ENCODE measurements around the gene HNRNPA1L2.
"Not testable (repeated sequence)": the region's sequence is repeated elsewhere in the genome, so short reads cannot be mapped to it uniquely, and the experiment has no call there.

HNRNPA1L2 gene

GRCh38 chr13:52665325-52665724, 23.1 kb downstream of the HNRNPA1L2 start:
- Mint-ChIP-seq H3K27ac (no peak overlapping the region), H3K4me1 (ENCODE audit: low read depth) (no peaks in the 10 kb centered on the region), H3K36me3 (ENCODE audit: low read depth) (peaks cover 79% of the 10 kb centered on the region), H3K4me3 (no peak overlapping the region), H3K9me3 (no peaks in the 10 kb centered on the region), H3K27me3 (no peaks in the 10 kb centered on the region)
- intact Hi-C loops (cut with micrococcal nuclease), result loop anchor here (2.0 to 5.0 kb wide), 2 partner anchors 73 to 142 kb away; partner anchors contain the start of gene CNMD

- no peaks in the 10 kb centered on the region for H3K27me3 Mint-ChIP-seq
- intact Hi-C loops (cut with micrococcal nuclease), result loop anchor here (5.0 kb wide), 1 partner anchor 138 kb away; no protein-coding TSS in a partner anchor
- no peak overlapping the region for H3K27ac Mint-ChIP-seq
- no peak overlapping the region for H3K4me3 Mint-ChIP-seq
- H3K4me1 Mint-ChIP-seq (ENCODE audit: low read depth), result no peaks in the 10 kb centered on the region
- H3K9me3 Mint-ChIP-seq, result no peaks in the 10 kb centered on the region
- peaks cover 57% of the 10 kb centered on the region for H3K36me3 Mint-ChIP-seq (ENCODE audit: low read depth)
Observed at GRCh38 chr13:52669677-52670076, 27.4 kb downstream of the HNRNPA1L2 start.

GRCh38 chr13:52670726-52671125, 28.5 kb downstream of the HNRNPA1L2 start:
- intact Hi-C loops (cut with micrococcal nuclease), result no loop called here
- Mint-ChIP-seq H3K4me3 (no peak overlapping the region), H3K4me1 (ENCODE audit: low read depth) (no peaks in the 10 kb centered on the region), H3K27me3 (no peaks in the 10 kb centered on the region), H3K36me3 (ENCODE audit: low read depth) (peaks cover 58% of the 10 kb centered on the region), H3K9me3 (no peaks in the 10 kb centered on the region), H3K27ac (no peak overlapping the region)

GRCh38 chr13:52673465-52673864, 31.2 kb downstream of the HNRNPA1L2 start:
- intact Hi-C loops (cut with micrococcal nuclease), result no loop called here
- no peaks in the 10 kb centered on the region for H3K4me1 Mint-ChIP-seq (ENCODE audit: low read depth)
- H3K27me3 Mint-ChIP-seq, result no peaks in the 10 kb centered on the region
- H3K4me3 Mint-ChIP-seq, result no peak overlapping the region
- no peak overlapping the region for H3K27ac Mint-ChIP-seq
- H3K36me3 Mint-ChIP-seq (ENCODE audit: low read depth), result peaks cover 62% of the 10 kb centered on the region
- H3K9me3 Mint-ChIP-seq, result no peaks in the 10 kb centered on the region

- intact Hi-C loops (cut with micrococcal nuclease), result no loop called here
- Mint-ChIP-seq H3K4me1 (ENCODE audit: low read depth) (no peaks in the 10 kb centered on the region), H3K36me3 (ENCODE audit: low read depth) (peaks cover 75% of the 10 kb centered on the region), H3K27me3 (no peaks in the 10 kb centered on the region), H3K27ac (no peak overlapping the region), H3K4me3 (no peak overlapping the region), H3K9me3 (no peaks in the 10 kb centered on the region)
Observed at GRCh38 chr13:52677823-52678222, 35.6 kb downstream of the HNRNPA1L2 start.

- H3K4me3 Mint-ChIP-seq; H3K9me3 Mint-ChIP-seq; intact Hi-C loops (cut with micrococcal nuclease); H3K27ac Mint-ChIP-seq; H3K27me3 Mint-ChIP-seq; H3K4me1 Mint-ChIP-seq (ENCODE audit: low read depth): not testable (repeated sequence)
- peaks cover 99% of the 10 kb centered on the region for H3K36me3 Mint-ChIP-seq (ENCODE audit: low read depth)
Observed at GRCh38 chr13:52685806-52686205, 43.6 kb downstream of the HNRNPA1L2 start.

GRCh38 chr13:52686376-52686775, 44.1 kb downstream of the HNRNPA1L2 start:
- Mint-ChIP-seq H3K27ac (no peak overlapping the region), H3K4me3 (no peak overlapping the region), H3K4me1 (ENCODE audit: low read depth) (no peaks in the 10 kb centered on the region), H3K27me3 (no peaks in the 10 kb centered on the region), H3K36me3 (ENCODE audit: low read depth) (peaks cover 99% of the 10 kb centered on the region), H3K9me3 (no peaks in the 10 kb centered on the region)
- intact Hi-C loops (cut with micrococcal nuclease), result no loop called here

Measured in dendritic cell treated with granulocyte-macrophage colony-stimulating factor and Interleukin-4, amounts not matched to agents 40 ng/mL and 50 ng/mL, for 4 days (primary cell).